Hepatocyte (in vitro differentiated cells): ENCODE data around the gene COX14.

Source experiments
- EZH2phosphoT487 ChIP-seq: fragments of 200-600 bp; sonication (generic); IDR thresholded peaks from one replicate; pipeline ENCODE4 v1.6.1; 2018; ENCODE audit warnings: antibody characterized with exemption, mild to moderate bottlenecking, low read depth, moderate library complexity; ENCODE audit not compliant: unreplicated experiment, severe bottlenecking
- TF ChIP-seq, protein P1 (sequence below): fragments of 200-600 bp; sonication (generic); IDR thresholded peaks from 2 replicates; pipeline ENCODE4 v1.5.1; 2016; ENCODE audit warnings: antibody characterized with exemption, mild to moderate bottlenecking; ENCODE audit not compliant: poor library complexity

DNA sequence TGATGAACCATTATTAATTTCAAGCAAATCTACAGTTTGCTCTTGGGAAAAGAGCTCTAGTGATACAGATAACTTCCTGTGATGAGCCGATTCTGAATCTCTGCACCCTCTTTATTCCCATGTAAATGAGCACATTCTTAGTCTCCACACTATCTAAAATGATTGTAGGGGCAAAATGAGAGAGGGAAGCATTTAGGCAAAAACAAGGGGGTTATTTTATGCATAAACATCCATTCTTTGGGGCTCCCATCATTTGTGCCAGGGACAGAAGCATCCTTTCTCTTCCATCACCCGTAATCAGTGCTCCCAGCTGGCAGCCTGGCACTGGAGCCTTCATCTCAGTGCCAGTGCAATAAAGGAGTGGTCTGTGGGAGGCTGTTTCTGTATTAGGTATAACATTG, 9.9 kb upstream of the COX14 start:
- TF ChIP-seq, protein P1, sequence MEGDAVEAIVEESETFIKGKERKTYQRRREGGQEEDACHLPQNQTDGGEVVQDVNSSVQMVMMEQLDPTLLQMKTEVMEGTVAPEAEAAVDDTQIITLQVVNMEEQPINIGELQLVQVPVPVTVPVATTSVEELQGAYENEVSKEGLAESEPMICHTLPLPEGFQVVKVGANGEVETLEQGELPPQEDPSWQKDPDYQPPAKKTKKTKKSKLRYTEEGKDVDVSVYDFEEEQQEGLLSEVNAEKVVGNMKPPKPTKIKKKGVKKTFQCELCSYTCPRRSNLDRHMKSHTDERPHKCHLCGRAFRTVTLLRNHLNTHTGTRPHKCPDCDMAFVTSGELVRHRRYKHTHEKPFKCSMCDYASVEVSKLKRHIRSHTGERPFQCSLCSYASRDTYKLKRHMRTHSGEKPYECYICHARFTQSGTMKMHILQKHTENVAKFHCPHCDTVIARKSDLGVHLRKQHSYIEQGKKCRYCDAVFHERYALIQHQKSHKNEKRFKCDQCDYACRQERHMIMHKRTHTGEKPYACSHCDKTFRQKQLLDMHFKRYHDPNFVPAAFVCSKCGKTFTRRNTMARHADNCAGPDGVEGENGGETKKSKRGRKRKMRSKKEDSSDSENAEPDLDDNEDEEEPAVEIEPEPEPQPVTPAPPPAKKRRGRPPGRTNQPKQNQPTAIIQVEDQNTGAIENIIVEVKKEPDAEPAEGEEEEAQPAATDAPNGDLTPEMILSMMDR = no peak
- TF ChIP-seq EZH2phosphoT487 = no peak
